Breast epithelium (tissue), 3 donors: Measurements from ENCODE around the gene CDH16.

Experiments
- CTCF ChIP-seq, 3 donors: fragments of 450-650 bp; IDR thresholded peaks; one replicate each; pipeline ENCODE4 v1.5.1; 2016 to 2017; ENCODE audit warnings: antibody characterized with exemption in 3 of 3, mild to moderate bottlenecking in 3 of 3, moderate library complexity in 3 of 3
- POLR2A ChIP-seq: fragments of 450-650 bp; IDR thresholded peaks from one replicate; pipeline ENCODE4 v1.6.1; 2016; ENCODE audit warnings: antibody characterized with exemption, mild to moderate bottlenecking, moderate library complexity
- POLR2AphosphoS5 ChIP-seq, 3 donors: sonication (generic); formaldehyde crosslinking; IDR thresholded peaks; one replicate each; pipeline ENCODE4 v1.6.1; 2017; ENCODE audit warnings: antibody characterized with exemption in 3 of 3

- TF ChIP-seq CTCF (IDR thresholded peaks at IDR 0.05): no peak
- no peak for TF ChIP-seq POLR2A
- no peak for TF ChIP-seq POLR2AphosphoS5 (IDR thresholded peaks at IDR 0.05)
Measured at GRCh38 chr16:66859397-66860068, 59.2 kb downstream of the CDH16 start.
